ENCODE results near the gene LRRFIP1. TPM values are rescaled to one million over a fixed set of nuclear protein-coding genes. Genes with fewer than 3 reads are reported as not detected.

Gene LRRFIP1
- total and polyA plus RNA-seq, 10 of the 15 experiments (the other 5 are each of a cell fraction or from before 2014, with no cell fraction given): 36.2 to 120 (median 74.3) TPM

- TF ChIP-seq, protein P1, sequence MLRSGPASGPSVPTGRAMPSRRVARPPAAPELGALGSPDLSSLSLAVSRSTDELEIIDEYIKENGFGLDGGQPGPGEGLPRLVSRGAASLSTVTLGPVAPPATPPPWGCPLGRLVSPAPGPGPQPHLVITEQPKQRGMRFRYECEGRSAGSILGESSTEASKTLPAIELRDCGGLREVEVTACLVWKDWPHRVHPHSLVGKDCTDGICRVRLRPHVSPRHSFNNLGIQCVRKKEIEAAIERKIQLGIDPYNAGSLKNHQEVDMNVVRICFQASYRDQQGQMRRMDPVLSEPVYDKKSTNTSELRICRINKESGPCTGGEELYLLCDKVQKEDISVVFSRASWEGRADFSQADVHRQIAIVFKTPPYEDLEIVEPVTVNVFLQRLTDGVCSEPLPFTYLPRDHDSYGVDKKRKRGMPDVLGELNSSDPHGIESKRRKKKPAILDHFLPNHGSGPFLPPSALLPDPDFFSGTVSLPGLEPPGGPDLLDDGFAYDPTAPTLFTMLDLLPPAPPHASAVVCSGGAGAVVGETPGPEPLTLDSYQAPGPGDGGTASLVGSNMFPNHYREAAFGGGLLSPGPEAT (IDR thresholded peaks at IDR 0.05; ENCODE audit: low read depth): no peak
- TF ChIP-seq NR2C2 (IDR thresholded peaks at IDR 0.05; ENCODE audit: borderline replicate concordance, control insufficient read depth, insufficient read length, low read depth) (no peak), NFYB (IDR thresholded peaks at IDR 0.05; ENCODE audit: insufficient read depth, low read depth, low read length) (no peak), TARDBP (IDR thresholded peaks at IDR 0.05; ENCODE audit: borderline replicate concordance) (no peak)
Measured at GRCh38 chr2:237734905-237735623, 107.7 kb downstream of the LRRFIP1 start (continued).

DNA sequence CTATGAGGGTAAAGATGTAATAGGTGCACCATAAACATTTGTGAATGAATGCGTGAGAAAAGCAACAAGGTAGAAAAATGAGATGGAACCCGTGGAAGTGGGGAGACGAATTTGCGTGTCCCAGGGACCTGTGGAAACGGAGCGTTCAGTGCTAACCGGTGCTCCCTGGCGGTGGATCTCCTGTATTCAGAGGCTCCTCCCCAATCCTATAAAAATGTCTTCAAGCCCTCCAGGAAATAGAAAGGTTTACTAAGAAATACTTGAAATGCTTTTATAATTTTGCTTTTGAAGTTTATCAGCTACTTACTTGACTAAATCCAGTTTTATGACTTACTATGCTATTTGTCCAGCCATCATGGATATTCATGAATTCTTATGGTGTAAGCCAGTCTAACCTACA lies 108.4 kb downstream of the LRRFIP1 start:
- Histone ChIP-seq H2AFZ (ENCODE audit: control insufficient read depth, low read depth, low read length) (no peak overlapping the region), H3K79me2 (ENCODE audit: control insufficient read depth, insufficient read depth, low read length) (peaks cover 18% of the 10 kb centered on the region), H3K27ac (ENCODE audit: control insufficient read depth, insufficient read depth) (no peak overlapping the region), H3K27me3 (replicated peaks in 1 of 2; ENCODE audit: control insufficient read depth in 2 of 2, insufficient read depth in 2 of 2, low read length in 1 of 2) (no peaks in the 10 kb centered on the region), H3K4me2 (ENCODE audit: control insufficient read depth, insufficient read depth) (no peak overlapping the region), H3K36me3 (ENCODE audit: control insufficient read depth in 2 of 2, insufficient read depth in 2 of 2, low read length in 1 of 2) (peaks cover 15 to 16% of the 10 kb centered on the region in 2 experiments), H3K9ac (ENCODE audit: control insufficient read depth, insufficient read depth, low read length) (no peak overlapping the region), H3K4me1 (ENCODE audit: control insufficient read depth, insufficient read depth, low read length) (no peaks in the 10 kb centered on the region), H3K4me3 (no peak overlapping the region), H3K9me3 (replicated peaks; ENCODE audit: control insufficient read depth, insufficient read depth, low read length) (no peaks in the 10 kb centered on the region), H4K20me1 (ENCODE audit: control insufficient read depth, insufficient read depth) (peaks cover 3% of the 10 kb centered on the region; the same call in 1 of the 2 replicates)
- in situ Hi-C loops (cut with MboI): no loop called here
- RAD21 ChIA-PET (ENCODE audit: unreplicated experiment): no interaction called here
- no peak for DNase-seq (ENCODE audit: low read depth, low spot score)
- 98% methylated on average over 8 of the region's 8 CpGs for WGBS (ENCODE audit: insufficient coverage, insufficient replicate concordance, low lambda C conversion rate, missing lambda C conversion rate)
- intact Hi-C loops (cut with micrococcal nuclease; ENCODE audit: unreplicated experiment): no loop called here
- TF ChIP-seq, protein P2, sequence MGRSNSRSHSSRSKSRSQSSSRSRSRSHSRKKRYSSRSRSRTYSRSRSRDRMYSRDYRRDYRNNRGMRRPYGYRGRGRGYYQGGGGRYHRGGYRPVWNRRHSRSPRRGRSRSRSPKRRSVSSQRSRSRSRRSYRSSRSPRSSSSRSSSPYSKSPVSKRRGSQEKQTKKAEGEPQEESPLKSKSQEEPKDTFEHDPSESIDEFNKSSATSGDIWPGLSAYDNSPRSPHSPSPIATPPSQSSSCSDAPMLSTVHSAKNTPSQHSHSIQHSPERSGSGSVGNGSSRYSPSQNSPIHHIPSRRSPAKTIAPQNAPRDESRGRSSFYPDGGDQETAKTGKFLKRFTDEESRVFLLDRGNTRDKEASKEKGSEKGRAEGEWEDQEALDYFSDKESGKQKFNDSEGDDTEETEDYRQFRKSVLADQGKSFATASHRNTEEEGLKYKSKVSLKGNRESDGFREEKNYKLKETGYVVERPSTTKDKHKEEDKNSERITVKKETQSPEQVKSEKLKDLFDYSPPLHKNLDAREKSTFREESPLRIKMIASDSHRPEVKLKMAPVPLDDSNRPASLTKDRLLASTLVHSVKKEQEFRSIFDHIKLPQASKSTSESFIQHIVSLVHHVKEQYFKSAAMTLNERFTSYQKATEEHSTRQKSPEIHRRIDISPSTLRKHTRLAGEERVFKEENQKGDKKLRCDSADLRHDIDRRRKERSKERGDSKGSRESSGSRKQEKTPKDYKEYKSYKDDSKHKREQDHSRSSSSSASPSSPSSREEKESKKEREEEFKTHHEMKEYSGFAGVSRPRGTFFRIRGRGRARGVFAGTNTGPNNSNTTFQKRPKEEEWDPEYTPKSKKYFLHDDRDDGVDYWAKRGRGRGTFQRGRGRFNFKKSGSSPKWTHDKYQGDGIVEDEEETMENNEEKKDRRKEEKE (IDR thresholded peaks at IDR 0.05): no peak
- SMC1A ChIA-PET (ENCODE audit: uncharacterized antibody, unreplicated experiment): interaction anchor here (2.4 kb wide), 1 partner anchor 64 kb away, joined by 8 read pairs; no protein-coding TSS in a partner anchor
- POLR2A ChIA-PET: no interaction called here
- CTCF ChIA-PET: interaction anchor here (1.0 to 2.6 kb wide), 3 partner anchors 8 to 63 kb away, joined by 3 to 15 read pairs (median 3); no protein-coding TSS in a partner anchor
- no peak for ATAC-seq
- FAIRE-seq: no peak
- no TSS peak for BruUV-seq (replicated peaks)

Data from GM12878 (cell line).